Measurements from ENCODE around the gene PDX1.

The PDX1 gene

DNA sequence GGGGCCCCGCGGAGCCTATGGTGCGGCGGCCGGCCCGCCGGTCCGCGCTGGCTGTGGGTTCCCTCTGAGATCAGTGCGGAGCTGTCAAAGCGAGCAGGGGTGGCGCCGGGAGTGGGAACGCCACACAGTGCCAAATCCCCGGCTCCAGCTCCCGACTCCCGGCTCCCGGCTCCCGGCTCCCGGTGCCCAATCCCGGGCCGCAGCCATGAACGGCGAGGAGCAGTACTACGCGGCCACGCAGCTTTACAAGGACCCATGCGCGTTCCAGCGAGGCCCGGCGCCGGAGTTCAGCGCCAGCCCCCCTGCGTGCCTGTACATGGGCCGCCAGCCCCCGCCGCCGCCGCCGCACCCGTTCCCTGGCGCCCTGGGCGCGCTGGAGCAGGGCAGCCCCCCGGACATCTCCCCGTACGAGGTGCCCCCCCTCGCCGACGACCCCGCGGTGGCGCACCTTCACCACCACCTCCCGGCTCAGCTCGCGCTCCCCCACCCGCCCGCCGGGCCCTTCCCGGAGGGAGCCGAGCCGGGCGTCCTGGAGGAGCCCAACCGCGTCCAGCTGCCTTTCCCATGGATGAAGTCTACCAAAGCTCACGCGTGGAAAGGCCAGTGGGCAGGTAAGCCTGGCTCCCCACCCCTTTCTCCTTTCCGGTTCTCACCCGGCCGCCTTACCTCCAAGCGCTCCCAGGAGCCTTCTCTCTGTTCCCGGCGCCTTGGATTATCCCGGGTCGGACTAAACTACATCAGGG lies at the start of gene PDX1:
Gene PDX1 (plus strand): TSS at position 67 of the 743 bp plus-strand sequence. CDS start 139 bp downstream, at position 206.
- no peak for FAIRE-seq

DNA sequence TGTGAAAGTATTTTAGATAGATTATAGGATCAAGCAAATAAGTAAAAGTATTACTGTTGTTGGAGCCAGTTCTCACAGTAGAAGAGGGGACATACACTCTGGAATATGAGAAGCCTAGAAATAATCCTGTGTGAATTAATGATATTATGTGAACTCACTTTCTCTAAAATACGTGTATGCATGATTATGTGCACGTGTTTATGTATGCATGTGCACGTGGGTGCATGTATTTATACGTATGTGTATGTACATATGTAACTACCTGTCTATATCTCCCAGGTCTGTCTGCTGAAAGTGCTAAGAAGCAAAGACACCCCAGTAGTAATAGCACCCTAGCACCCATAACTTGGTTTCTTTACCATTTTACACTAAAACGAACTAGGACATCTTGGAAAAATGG lies 41.5 kb upstream of the PDX1 start:
- no peak for FAIRE-seq

DNA sequence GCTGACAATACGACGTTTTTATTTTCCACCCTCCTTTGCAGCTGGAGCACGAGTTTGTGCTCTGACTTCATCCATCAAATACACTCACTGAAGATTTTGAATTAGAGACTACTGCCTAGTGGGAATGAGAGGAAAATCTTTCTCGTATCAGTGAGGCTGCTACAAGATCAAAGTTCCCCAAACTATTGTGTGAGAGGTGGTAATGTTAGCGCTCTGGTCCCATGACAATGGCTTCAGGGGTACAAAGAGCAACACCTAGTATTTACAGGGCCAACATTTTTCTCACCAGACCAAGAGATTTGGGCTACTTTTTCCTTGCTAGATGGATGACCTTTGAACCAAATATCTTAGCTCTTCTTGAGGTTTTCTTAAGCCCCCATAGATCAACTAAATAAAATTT lies 30.3 kb upstream of the PDX1 start:
- FAIRE-seq: no peak

DNA sequence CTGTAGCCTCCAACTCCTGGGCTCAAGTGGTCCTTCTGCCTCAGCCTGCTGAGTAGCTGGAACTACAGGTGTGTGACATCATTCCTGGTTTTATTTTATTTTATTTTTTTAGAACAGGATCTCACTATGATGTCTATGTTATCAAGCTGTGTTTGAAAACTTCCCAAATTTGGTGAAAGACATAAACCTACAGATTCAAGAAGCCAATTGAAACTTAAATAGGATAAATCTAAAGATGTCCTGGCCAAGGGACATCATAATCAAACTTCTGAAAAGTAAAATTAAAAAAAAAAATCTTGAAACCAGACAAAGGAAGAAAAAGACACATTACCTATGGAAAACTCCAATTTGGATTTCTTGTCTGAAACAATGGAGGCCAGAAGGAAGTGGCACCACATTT lies 23.1 kb upstream of the PDX1 start:
- no peak for FAIRE-seq

DNA sequence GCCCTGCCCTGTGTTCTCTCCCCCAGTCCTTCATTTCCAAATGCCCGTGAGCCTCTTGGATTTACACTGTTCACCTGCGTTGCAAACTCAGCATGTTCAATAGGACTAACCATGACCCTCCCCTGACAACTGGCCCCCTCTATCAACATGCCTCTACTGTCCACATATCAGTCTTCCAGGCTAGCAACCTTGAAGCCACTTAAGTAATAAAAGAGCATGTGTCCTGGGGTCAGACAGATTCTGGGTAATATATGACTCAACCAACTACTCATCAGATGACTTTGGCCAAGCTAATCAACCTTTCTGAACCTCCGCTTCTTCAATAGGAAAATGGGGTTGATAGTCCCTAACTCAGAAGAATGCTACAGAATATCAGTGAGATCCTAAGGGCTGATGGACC lies 15.1 kb upstream of the PDX1 start:
- no peak for FAIRE-seq

DNA sequence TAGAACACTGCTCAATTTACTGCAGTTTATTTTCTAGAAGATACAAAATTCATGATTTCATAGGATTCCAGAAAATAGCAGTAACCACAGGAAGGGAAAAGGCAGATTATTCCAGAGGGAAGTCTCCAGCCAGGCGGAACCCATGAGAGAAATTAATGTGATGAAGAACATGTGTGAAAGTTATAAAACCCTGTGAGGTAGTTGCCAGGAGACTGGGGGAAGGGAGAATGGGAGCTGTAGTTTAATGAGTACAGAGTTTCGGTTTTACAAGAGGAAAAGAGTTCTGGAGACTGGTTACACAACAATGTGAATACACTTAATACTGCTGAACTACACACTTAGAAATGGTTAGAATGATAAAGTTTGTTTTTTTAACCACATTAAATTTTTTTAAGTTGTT lies 14.2 kb upstream of the PDX1 start:
- no peak for FAIRE-seq

DNA sequence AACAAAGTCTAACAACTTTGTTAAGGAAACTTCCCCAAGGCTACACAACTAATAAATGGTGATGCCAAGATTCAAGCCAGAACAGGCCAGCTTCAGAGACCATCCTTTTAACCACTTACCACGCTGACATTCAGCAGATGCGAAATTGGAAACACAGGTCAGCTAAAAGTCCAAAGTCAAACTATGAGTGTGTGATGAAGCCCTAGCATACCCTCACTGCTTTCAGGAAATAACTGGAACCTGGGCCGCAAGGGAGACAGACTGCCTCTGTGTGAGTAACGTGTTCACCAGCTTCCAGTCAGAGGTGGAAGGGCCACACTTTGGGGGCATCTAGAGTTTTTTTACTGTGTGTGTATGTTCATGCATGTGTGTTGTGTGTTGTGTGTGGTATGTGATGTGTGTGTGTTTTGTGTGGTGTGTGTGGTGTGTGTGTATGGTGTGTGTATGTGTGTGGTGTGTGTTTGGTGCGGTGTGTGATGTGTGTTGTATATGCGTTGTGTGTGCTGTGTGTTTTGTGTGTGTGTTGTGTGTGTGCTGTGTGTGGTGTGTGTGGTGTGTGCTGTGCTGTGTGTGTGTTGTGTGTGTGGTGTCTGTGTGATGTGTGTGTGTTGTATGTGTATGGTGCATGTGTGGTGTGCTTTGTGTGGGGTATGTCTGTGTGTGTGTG lies 12.5 kb upstream of the PDX1 start:
- no peak for FAIRE-seq

DNA sequence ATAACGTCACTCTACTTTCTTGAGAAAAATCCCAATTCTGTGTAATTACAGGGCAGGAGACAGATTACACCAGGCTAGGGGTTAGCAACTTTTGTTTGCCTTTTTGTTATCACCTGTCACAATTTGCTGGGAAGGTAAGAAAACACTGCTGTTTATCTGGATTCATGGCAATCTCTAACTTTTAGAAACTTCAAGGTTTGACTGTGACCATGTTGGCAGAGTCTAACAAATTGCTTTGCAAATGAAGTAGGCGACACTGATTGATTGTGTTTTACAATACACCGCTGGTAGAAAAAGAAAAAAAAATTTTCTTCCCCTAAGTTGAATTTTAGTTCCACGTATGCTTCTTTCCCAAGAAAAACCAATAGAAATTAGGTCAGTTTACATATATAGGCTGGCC lies 10.4 kb upstream of the PDX1 start:
- FAIRE-seq: no peak

DNA sequence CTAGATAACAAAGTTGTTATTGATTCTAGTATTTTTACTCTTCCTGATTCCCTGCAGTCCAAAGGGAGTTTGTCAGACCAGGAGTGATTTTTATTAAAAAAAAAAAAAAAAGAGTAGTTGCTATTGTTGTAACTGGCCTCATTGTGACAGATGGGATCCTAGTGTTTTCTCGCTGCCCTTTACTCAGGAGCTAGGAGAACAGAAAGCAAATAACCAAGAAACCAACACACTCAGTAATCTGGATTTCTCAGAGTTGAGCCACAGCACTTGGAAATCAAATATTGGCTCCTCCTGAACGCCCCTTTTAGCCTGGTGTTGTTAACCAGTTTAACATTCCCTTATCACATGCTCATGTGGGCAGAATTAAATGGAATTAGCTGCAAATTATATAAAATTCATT lies 8.3 kb upstream of the PDX1 start:
- FAIRE-seq: no peak

DNA sequence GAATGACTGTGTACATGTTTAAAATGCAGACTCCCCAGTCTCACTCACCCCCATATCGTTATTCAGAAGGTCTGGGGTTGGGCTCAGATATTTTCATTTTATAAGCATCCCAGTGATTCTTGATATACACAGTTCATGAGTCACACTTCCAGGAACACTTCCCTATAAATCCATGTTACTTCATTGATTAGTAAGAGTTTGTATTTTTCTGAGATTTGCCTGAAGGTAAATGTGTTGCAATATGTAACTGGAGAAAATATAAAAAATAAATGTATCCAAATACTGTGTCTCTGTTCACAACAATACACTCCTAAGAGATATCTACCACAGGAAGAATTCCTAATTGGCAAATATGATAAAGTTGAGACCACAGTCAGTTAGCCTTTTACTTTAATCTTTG lies 6.6 kb upstream of the PDX1 start:
- no peak for FAIRE-seq

DNA sequence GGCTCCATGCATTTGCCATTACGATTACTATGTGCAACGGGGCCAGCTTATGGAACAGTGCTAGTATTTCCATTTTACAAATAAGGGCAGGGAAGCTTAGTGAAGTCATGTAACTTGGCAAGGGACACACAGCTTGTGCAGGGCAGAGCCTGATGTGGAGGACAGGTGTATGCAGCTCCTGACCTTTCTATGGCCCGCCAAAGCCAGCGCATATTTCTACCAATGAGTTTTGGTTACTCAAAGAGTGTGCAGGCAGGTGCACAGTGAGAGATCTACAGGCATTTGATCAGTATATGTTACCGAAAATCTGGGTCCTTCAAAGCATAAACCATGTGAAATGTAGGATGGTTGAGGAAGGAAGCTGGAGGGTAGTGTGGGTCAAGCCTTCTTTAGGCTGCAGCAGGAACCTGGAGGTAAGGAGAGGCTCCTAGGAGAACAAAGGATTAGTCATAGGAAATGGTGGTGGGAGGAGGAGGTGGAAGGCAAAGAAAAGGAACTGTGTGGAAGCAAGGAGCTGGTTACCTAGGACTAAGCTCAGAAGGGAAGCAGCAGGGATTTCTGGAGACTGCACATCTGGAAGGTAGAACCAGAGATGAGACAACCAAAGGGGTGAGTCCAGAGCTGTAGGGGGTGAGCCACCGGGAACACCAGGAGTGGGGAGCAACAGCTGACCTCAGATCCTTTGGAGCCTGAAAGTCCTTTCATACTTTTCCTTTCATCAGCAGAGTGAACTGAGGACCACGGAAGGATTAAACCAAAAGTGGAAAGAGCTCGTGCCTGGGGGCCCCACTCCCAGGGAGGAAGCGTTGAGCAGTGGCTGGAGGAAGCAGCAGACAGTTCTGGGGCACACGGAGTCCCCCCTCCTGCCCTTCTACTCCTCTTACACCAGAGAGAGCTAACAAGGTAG lies 4.2 kb upstream of the PDX1 start:
- FAIRE-seq: no peak

DNA sequence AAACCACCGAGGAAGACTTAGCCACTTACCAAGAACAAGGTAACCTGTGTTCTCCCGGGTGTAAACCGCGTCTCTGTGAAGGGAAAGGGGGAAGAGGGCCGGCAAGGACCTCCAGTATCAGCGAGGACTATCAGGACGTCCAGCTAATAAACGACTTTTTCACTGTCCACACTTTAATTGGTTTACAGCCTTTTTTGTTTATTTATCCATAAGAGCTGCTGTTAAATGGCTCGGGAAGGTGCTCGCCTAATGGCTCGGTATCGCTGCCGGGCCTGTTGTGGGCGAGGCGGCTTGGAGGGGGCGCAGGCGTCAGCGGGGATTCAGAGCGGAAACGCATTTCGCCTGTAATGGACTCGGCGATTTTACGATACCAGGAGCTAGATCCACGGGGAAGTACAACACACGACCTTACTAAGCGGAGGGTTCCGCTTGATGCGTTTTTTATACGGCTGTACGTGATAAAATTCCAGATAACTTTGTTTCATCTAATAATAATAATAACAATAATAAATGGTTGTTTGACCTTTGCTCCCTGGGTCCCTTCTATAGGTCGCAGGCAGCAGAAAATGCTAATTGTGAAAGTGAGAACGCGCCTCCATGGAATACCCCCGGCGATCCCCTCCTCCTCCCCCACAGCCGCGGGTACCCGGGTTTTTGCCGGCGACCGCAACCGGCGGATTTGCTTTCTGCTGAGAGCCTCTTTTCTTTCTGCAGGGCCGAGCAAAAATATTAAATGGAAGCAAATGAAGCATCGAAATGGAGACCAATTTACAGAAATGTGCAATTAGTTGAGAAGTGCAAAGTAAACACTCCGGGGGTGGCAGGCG lies 2.5 kb upstream of the PDX1 start:
- no peak for FAIRE-seq

DNA sequence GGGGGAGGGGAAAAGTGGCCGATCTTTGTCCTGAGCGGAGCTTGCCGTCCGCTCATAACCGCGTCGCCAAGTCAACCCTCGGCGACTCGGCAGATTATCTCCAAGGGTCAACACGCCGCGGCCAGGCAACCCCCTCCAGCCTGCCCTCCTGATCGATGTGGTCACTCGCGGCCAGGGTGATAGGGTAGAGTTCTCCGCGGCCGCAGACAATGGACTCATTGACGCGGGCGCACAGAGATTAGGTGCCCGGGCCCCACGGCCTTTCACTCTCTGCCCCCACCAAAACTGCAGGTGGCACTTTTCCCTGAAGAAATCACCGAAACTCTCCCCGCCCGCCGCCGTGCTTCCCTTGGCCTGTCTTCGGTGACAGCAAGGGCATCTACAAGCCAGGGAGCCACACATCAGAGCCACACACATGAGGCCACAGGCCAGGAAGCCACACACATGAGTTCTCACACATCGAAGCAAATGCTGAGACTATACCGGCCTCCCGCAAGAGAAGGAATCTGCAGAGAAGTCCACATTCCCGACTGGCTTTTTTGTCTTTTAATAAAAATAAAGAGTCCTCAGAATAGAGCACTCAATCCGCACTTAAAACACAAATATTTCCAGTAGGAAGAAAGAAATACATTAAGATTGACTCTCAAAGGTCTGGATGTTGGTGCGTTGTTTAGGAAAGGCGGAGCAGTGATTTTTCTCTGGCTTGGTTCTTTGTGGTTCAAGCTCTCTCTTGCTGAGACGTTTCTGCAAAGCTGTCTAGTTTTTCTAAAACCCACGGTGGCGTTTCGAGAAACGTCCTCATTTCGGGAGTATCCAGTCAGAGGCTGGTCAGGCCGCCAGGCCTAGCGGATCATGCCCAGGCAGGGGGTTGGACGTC lies 1.5 kb upstream of the PDX1 start:
- FAIRE-seq: no peak

DNA sequence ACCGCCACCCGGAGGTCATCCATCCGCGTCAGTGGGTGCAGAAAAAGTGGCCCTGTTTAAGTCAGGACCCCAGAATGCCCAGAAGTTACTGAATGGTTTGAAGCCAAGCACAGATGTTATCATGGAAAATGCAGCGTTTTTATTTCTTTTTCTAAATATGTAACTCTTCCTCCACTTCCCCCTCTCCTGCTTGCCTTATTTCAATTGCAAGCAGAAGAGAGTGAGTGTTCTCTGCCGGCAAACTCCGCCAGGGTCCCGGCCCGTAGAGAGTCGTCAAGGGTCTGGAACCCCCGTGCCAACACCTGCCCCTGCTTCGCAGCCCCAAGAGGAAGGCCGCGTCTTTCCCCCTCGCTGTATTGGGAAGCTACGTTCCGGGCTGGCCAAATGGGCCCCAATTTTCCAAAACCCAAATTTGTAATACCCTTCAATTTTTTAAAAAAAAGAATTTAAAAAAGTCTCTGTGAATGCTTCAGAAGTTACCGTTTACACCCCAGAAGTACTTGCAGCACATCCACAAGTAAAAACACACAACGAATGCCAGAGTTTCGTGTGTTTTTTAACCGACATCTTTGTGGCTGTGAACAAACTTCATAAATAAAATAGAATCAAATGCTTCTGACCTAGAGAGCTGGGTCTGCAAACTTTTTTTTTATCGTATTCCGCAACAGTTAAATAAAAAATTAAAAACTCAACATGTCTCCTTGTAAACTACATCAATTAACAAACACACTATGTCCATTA lies 712 bp upstream of the PDX1 start:
- no peak for FAIRE-seq

DNA sequence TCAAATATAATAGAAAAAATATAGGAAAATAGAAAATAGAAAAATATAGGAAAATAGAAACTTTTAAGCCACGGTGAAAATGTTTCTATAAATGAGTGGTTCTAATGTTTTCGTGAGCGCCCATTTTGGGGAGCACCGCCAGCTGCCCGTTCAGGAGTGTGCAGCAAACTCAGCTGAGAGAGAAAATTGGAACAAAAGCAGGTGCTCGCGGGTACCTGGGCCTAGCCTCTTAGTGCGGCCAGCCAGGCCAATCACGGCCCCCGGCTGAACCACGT lies 204 bp upstream of the PDX1 start:
- no peak for FAIRE-seq

DNA sequence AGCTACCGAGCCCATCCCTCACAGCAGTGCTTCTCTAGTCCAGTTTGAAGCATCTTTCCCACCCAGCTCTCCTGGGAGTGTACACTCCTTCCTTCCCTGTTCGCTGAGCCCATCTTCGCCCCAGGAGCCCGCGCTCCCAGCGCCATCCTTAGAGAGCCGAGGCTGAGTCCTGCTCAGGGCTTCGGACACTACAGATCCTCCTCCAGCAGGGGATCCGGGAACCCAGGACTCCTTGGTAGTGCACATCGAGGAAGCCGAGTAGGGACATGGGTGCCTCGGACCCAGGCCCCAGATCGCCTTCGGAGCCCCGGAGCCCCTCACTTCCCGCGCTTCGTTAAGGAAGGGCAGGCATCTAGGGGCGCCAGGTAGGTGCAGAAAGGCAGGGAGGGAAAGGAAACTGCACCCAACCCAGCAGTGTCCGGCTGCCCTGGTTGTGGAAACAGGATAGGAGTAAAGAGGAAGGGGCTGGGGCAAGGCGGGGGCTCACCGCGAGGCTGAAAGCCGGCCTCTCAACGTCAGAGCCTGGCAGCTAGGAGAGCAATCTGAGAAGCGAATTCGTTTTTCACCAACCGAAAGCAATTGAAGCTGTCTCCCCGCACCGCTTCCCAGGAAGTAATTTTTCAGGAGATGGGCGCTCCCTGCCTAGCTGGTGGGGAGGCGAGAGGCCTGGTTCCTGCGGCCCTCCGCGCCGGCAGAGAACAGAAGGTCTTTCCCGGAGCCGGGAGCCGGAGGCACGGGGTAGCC lies 1.0 kb downstream of the PDX1 start:
- no peak for FAIRE-seq

DNA sequence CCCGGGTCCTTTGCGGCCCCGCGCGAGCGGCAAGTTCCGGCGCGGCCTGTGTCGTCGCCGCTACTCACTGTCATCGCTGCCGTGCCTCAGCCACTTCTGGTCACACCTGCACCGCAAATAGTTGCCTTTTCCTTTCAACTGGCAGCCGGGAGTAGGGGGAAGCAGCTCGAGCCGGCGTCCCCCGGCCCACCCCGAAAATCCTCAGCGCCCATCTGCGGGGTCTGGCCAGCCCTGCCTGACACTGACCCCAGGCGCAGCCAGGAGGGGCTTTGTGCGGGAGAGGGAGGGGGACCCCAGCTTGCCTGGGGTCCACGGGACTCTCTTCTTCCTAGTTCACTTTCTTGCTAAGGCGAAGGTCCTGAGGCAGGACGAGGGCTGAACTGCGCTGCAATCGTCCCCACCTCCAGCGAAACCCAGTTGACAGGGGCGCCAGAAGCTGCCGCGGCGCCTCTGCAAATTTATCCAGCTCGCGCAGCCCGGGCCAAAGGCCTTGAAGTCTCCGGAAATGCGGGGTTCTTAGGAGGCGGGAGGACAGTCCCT lies 1.7 kb downstream of the PDX1 start:
- FAIRE-seq: no peak

DNA sequence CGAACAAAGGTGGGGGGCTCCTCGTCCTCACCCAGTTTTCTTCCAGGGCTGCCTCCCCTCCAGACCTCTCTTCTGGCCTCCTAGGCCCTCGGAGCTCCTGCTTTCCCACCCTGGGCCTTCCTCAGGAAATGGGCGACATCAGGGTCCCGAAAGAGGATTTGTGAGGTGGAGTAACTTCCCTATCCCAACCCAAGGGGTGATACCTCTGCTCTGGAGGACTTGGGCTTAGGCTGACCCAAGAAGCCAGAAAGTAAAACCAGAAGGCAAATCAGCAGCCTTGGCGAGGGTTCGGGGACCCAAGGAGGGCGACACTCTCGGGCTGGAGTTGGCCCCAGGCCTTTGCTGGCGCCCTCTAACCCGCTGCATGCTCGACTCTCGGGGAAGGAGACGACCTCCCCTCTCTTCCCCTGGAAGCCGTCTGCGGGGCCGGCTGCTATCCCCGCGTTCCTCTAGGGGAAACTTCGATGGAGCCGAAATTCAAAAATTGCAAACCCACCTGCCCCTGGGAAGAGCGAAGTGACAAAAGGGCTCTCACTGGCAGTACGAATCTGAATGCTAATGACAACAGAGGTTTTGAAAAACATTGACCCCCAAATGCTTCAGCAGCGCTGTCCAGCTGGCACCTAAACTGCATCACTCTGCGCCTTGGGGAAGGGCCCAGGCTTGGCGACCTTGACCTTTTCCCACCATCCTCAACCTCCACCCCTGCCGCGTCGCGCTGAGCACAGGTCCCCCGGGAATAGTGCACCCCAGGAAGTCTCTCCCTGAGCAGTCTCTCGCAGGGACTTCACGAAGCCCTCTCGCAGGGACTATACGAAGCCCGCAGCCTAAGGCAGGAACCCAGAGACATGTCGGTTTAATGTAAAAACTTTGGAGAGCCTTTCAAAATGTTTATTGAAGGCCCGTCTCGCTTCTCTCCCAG lies 2.4 kb downstream of the PDX1 start:
- FAIRE-seq: no peak

Measured in colon (tissue), 2 donors.